WERI-Rb-1 (cell line): ENCODE results near the gene RFFL.

ENCODE experiments used
- DNase-seq: peaks from one replicate; pipeline ENCODE4 v3.0.0-alpha.2; 2020
- H3K27ac ChIP-seq: fragments of 250-450 bp; sonication (Bioruptor Pico); 2 replicates; pipeline ENCODE4 v1.5.1; 2020; ENCODE audit warnings: mild to moderate bottlenecking, moderate library complexity
- H3K27me3 ChIP-seq: fragments of 250-450 bp; sonication (Bioruptor Pico); 2 replicates; pipeline ENCODE4 v1.5.1; 2021; ENCODE audit warnings: mild to moderate bottlenecking, low read depth, moderate library complexity; ENCODE audit not compliant: insufficient read depth, severe bottlenecking
- H3K36me3 ChIP-seq: fragments of 250-450 bp; sonication (Bioruptor Pico); 2 replicates; pipeline ENCODE4 v1.5.1; 2020; ENCODE audit warnings: mild to moderate bottlenecking, moderate library complexity
- H3K4me3 ChIP-seq: 2 replicates; pipeline ENCODE4 v1.5.1; 2011; ENCODE audit warnings: low read depth, mild to moderate bottlenecking, control low read depth, low read length
- H3K9me3 ChIP-seq: fragments of 250-450 bp; sonication (Bioruptor Pico); 2 replicates; pipeline ENCODE4 v1.5.1; 2021; ENCODE audit warnings: mild to moderate bottlenecking, moderate library complexity; ENCODE audit not compliant: severe bottlenecking
- CTCF ChIP-seq: IDR thresholded peaks from 2 replicates; pipeline ENCODE4 v1.5.1; 2011; ENCODE audit warnings: low read depth, mild to moderate bottlenecking, control low read depth, inconsistent platforms, low read length

The RFFL gene

GRCh38 chr17:34974179-34974578, 89.3 kb downstream of the RFFL start:
- Histone ChIP-seq H3K27me3 (no peaks in the 10 kb centered on the region), H3K27ac (no peak overlapping the region), H3K4me3 (no peak overlapping the region), H3K9me3 (no peaks in the 10 kb centered on the region), H3K36me3 (no peaks in the 10 kb centered on the region)
- no peak for DNase-seq
- no peak for TF ChIP-seq CTCF

- peak; percentile 89 for DNase-seq
- no peaks in the 10 kb centered on the region for H3K27me3 ChIP-seq
- no peaks in the 10 kb centered on the region for H3K9me3 ChIP-seq
- H3K27ac ChIP-seq, result peak within 1 kb of the TSS; percentile 94
- H3K4me3 ChIP-seq, result peak within 1 kb of the TSS; percentile 79
- H3K36me3 ChIP-seq, result peaks cover 36% of the 10 kb centered on the region
- 0 out of 2 replicates have a peak, but pooled peaks have one; percentile 2 for TF ChIP-seq CTCF
These were observed 102.2 kb downstream of the RFFL start, which contains the start of the genes CCT6B and ZNF830 for GRCh38 chr17:34961093-34961911. TSS of gene CCT6B (minus strand) at chr17:34961460. CDS start at chr17:34961393, 67 bp downstream. TSS of gene ZNF830 (plus strand) at chr17:34961540. CDS start at chr17:34961567, 27 bp downstream.

- TF ChIP-seq CTCF, result no peak
- no peaks in the 10 kb centered on the region for H3K9me3 ChIP-seq
- peaks cover 10% of the 10 kb centered on the region for H3K36me3 ChIP-seq
- H3K27ac ChIP-seq, result peak overlapping the region; percentile 14; the same call in 1 of the 2 replicates
- no peak for DNase-seq
- H3K27me3 ChIP-seq, result no peaks in the 10 kb centered on the region
- no peak overlapping the region for H3K4me3 ChIP-seq
These were observed 105.1 kb downstream of the RFFL start for GRCh38 chr17:34958438-34958837.
